Cardiac septum (tissue), 1 donor: Measurements from ENCODE around the gene COG8. TPM values are rescaled to one million over a fixed set of nuclear protein-coding genes. Genes with fewer than 3 reads are reported as not detected.
A peak's percentile ranks its signal among the peaks of the same experiment; 100 is the strongest.

ENCODE experiments used
- DNase-seq: peaks from one replicate; pipeline ENCODE4 v3.0.0-alpha.2; 2020; ENCODE audit warnings: low spot score
- intact Hi-C: fragments of 100-400 bp; cut with DNase I; formaldehyde crosslinking; loops from one replicate; pipeline ENCODE4 v1.14.0; 2022
- total RNA-seq: library from RNA; stranded (reverse); fragmentation: NEBNext Ultra II Directional; extraction: Animal tissue kit (Norgen Biotek cat#: 25700); gene quantifications from one replicate; pipeline ENCODE4 v1.2.1, GENCODE V29; 2021
- donor health status: DM: no; HTN: no; CAD: no.

The COG8 gene
- total RNA-seq, 1 donor from 2014 or later: 21.6 TPM

GRCh38 chr16:69350536-69351133, 11.3 kb upstream of the COG8 start:
- DNase-seq: no peak
- intact Hi-C loops: no loop called here

GRCh38 chr16:69349536-69349935, 10.2 kb upstream of the COG8 start:
- DNase-seq: no peak
- intact Hi-C loops: no loop called here

GRCh38 chr16:69348222-69348621, 8.9 kb upstream of the COG8 start:
- intact Hi-C loops: no loop called here
- DNase-seq: no peak

- intact Hi-C loops: no loop called here
- no peak for DNase-seq
Measured at GRCh38 chr16:69346683-69347082, 7.3 kb upstream of the COG8 start.

- intact Hi-C loops: no loop called here
Measured at GRCh38 chr16:69345923-69346322, 6.6 kb upstream of the COG8 start.

GRCh38 chr16:69344171-69344570, 4.8 kb upstream of the COG8 start:
- intact Hi-C loops: no loop called here
- DNase-seq: no peak

More at GRCh38 chr16:69345923-69346322, 6.6 kb upstream of the COG8 start:
- DNase-seq: no peak

GRCh38 chr16:69340095-69340644, 806 bp upstream of the COG8 start:
- intact Hi-C loops: no loop called here
- no peak for DNase-seq

GRCh38 chr16:69338557-69339288, 641 bp downstream of the COG8 start:
- peak; percentile 74 for DNase-seq
- intact Hi-C loops: loop anchor here (1.0 to 5.0 kb wide), 3 partner anchors 8 to 49 kb away; partner anchors contain the start of genes PDF, TERF2 and VPS4A

- intact Hi-C loops: loop anchor here (5.0 kb wide), 1 partner anchor 53 kb away; the partner anchor contains the start of gene TERF2
- no peak for DNase-seq
Measured at GRCh38 chr16:69334696-69335095, 4.7 kb downstream of the COG8 start.

- peak; percentile 98 for DNase-seq
- intact Hi-C loops: loop anchor here (1.0 kb wide), 1 partner anchor 9 kb away; the partner anchor contains the start of genes COG8 and NIP7
Measured at GRCh38 chr16:69330286-69331109, 8.9 kb downstream of the COG8 start, which contains the start of gene PDF. Gene PDF, minus strand, starts transcription at chr16:69330588. Its CDS starts 18 bp downstream, at chr16:69330570.

GRCh38 chr16:69329369-69330285, 9.7 kb downstream of the COG8 start:
- intact Hi-C loops: loop anchor here (1.0 kb wide), 1 partner anchor 10 kb away; the partner anchor contains the start of genes COG8 and NIP7
- peak; percentile 76 for DNase-seq

GRCh38 chr16:69328854-69329316, 10.5 kb downstream of the COG8 start:
- intact Hi-C loops: loop anchor here (1.0 kb wide), 1 partner anchor 18 kb away; the partner anchor contains the start of gene VPS4A
- peak; percentile 26 for DNase-seq

GRCh38 chr16:69327585-69328310, 11.6 kb downstream of the COG8 start:
- no peak for DNase-seq
- intact Hi-C loops: loop anchor here (1.0 kb wide), 1 partner anchor 16 kb away; the partner anchor contains the start of gene VPS4A

- intact Hi-C loops: no loop called here
Measured at GRCh38 chr16:69326172-69326873, 13.0 kb downstream of the COG8 start.

GRCh38 chr16:69325784-69326171, 13.6 kb downstream of the COG8 start:
- intact Hi-C loops: no loop called here
- no peak for DNase-seq

More at GRCh38 chr16:69326172-69326873, 13.0 kb downstream of the COG8 start:
- DNase-seq: no peak

GRCh38 chr16:69324585-69325253, 14.6 kb downstream of the COG8 start:
- intact Hi-C loops: no loop called here
- no peak for DNase-seq
